ENCODE data around the gene ADAMTS17.

The ADAMTS17 gene

DNA sequence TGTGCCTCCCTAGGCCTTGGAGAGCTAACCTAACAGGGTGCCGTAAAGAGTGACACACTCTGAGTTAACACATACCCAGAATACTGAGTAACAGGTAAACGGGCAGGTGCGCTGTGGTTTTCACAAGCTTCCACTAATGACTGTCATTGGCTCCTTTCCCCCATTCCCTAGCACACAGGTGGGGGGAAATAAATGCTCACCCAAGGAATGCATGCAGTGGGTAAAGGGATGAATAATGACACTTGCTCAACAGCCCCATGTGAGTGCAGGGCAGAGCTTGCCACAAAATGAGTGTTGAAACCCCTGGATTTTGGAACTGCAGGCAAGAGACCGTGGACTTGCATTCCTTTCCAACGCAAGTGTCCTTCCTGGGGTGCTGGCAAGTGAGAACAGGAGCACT is 57.6 kb downstream of the ADAMTS17 start:
- H3K4me1 ChIP-seq (ENCODE audit: control insufficient read depth, insufficient read depth, low read length), result no peaks in the 10 kb centered on the region
- H3K4me3 ChIP-seq (ENCODE audit: low read length), result no peak overlapping the region
- H3K27me3 ChIP-seq (ENCODE audit: control insufficient read depth, insufficient read depth, low read length), result no peaks in the 10 kb centered on the region
- no peak overlapping the region for H3K9ac ChIP-seq (ENCODE audit: low read depth, low read length)
- H3K9me3 ChIP-seq (replicated peaks; ENCODE audit: low read length), result no peaks in the 10 kb centered on the region
- no peaks in the 10 kb centered on the region for H3K36me3 ChIP-seq (ENCODE audit: insufficient read depth, low read length)
- no peak overlapping the region for H3K4me2 ChIP-seq (ENCODE audit: low read length)

DNA sequence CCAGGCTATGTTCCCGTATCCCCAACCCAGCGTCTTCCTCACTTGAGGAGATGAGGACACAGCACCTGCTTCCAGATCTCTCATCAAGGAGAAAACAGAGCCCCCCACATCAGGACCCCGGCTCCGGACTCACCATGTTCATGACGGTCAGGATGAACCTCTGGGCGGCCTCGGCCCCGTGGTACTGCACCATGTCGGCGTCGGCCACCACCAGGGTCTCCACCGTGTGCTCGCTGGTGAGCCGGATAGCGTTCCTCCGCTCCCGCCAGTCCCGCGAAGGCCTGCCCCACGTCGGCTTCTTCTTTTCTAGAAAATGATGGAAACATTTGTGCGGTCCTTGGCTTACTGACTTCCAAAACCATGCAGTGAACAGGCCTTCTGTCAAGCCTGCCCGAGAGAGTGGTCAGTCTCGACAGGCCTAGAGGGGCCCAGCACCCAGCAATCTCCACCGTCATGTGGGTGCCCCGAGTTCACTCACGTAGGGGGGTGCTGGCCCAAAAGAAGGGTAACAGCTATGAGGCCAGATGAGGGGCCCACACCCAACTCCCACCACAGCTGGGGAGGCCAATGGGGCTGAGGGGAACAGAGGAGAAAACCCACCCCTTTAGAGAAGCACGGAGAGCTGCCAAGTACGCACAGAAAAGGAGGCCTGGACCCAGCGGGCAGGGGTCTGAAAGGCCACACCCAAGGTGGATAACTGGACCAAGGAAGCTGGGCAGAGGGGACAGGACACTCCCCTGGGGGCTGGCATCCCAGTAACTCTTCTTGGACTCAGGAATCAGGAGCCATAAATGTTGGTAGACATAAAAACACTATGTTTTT is 60.5 kb downstream of the ADAMTS17 start:
- Histone ChIP-seq H3K4me2 (ENCODE audit: low read length) (no peak overlapping the region), H3K4me3 (ENCODE audit: low read length) (no peak overlapping the region), H3K9me3 (replicated peaks; ENCODE audit: low read length) (no peaks in the 10 kb centered on the region), H3K9ac (ENCODE audit: low read depth, low read length) (no peak overlapping the region), H3K4me1 (ENCODE audit: control insufficient read depth, insufficient read depth, low read length) (no peaks in the 10 kb centered on the region), H3K36me3 (ENCODE audit: insufficient read depth, low read length) (no peaks in the 10 kb centered on the region), H3K27me3 (ENCODE audit: control insufficient read depth, insufficient read depth, low read length) (no peaks in the 10 kb centered on the region)

DNA sequence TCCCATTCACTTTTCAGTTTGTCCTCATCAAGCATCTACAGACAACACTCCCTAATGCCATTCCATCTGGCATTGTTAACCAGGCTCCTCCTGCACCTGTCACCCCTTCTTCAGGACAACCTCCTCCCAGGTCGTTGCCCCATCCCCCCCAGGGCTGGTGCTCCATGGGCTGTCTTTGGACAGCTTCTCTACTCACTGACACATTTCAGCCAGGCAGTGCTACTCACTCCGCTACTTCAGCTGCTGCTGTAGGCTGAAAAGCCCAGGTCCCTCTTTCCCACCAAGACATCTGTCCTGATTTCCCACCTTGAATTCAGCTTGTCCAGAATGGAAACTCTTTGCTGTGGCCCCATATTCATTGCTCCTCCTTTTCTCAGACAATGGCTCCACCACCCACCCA is 61.9 kb downstream of the ADAMTS17 start:
- H3K4me2 ChIP-seq (ENCODE audit: low read length), result no peak overlapping the region
- no peak overlapping the region for H3K4me3 ChIP-seq (ENCODE audit: low read length)
- no peaks in the 10 kb centered on the region for H3K36me3 ChIP-seq (ENCODE audit: insufficient read depth, low read length)
- no peak overlapping the region for H3K9ac ChIP-seq (ENCODE audit: low read depth, low read length)
- H3K9me3 ChIP-seq (replicated peaks; ENCODE audit: low read length), result no peaks in the 10 kb centered on the region
- no peaks in the 10 kb centered on the region for H3K4me1 ChIP-seq (ENCODE audit: control insufficient read depth, insufficient read depth, low read length)
- H3K27me3 ChIP-seq (ENCODE audit: control insufficient read depth, insufficient read depth, low read length), result no peaks in the 10 kb centered on the region

DNA sequence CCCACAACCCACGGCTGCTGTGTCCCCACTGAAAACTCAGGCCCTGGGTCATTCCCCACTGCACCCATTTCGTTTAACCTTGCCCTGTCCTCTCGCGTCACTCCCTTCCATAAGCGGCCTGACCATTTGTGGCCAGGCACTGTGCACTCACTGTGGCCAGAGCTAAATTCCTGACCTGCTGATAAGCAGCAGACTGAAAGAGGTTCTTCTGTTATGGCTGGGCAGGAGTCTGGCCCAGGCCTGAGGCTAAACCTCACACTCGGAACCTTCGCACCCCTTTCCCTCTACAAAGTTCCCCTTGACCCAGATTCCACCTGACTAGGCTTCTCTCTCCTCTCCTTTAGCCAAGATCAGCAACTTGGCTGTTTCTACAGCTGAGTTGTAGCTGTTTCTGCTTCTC is 62.3 kb downstream of the ADAMTS17 start:
- H3K36me3 ChIP-seq (ENCODE audit: insufficient read depth, low read length), result no peaks in the 10 kb centered on the region
- H3K9me3 ChIP-seq (replicated peaks; ENCODE audit: low read length), result no peaks in the 10 kb centered on the region
- no peaks in the 10 kb centered on the region for H3K4me1 ChIP-seq (ENCODE audit: control insufficient read depth, insufficient read depth, low read length)
- H3K4me2 ChIP-seq (ENCODE audit: low read length), result no peak overlapping the region
- no peaks in the 10 kb centered on the region for H3K27me3 ChIP-seq (ENCODE audit: control insufficient read depth, insufficient read depth, low read length)
- H3K4me3 ChIP-seq (ENCODE audit: low read length), result no peak overlapping the region
- H3K9ac ChIP-seq (ENCODE audit: low read depth, low read length), result no peak overlapping the region

GRCh38 chr15:100278596-100279380 is 63.0 kb downstream of the ADAMTS17 start:
- H3K9ac ChIP-seq (ENCODE audit: low read depth, low read length), result no peak overlapping the region
- H3K9me3 ChIP-seq (replicated peaks; ENCODE audit: low read length), result no peaks in the 10 kb centered on the region
- no peak overlapping the region for H3K4me3 ChIP-seq (ENCODE audit: low read length)
- no peak overlapping the region for H3K4me2 ChIP-seq (ENCODE audit: low read length)
- no peaks in the 10 kb centered on the region for H3K4me1 ChIP-seq (ENCODE audit: control insufficient read depth, insufficient read depth, low read length)
- no peaks in the 10 kb centered on the region for H3K27me3 ChIP-seq (ENCODE audit: control insufficient read depth, insufficient read depth, low read length)
- no peaks in the 10 kb centered on the region for H3K36me3 ChIP-seq (ENCODE audit: insufficient read depth, low read length)

DNA sequence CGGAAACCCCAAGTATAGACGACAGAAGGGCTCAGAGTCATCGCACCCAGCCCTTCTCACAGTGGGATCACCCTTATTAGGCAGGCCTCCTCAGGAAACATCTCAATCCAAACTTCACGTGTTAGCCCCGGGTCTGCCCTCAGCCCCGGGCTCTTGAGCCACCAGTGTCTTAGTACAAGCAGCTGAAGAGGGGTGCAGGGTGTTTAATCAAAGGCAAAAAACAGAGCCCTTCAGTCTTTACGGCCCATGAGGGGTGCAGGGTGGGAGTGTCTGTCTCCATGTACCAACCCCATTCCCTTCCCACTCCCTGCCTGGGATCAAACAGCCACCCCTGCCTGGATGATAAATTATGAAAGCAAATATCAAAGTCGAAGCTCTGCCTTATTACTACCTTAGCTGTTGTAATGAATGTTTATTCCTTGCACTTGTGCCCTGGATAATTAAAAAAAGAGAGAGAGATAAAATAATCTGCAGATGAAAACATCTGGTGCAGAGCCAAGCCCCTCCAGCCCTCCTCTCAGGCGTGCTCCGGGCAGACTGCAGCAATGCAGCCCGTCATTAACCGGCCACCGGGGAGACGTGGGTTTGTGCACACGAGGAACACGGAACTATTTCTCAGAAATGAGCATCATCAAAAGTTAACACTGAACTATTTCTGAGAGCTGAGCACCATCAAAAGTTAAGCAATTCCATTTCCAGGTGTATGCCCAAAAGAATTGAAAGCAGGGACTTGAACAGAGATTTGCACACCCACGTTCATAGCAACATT is 64.5 kb downstream of the ADAMTS17 start:
- no peak overlapping the region for H3K4me2 ChIP-seq (ENCODE audit: low read length)
- no peak overlapping the region for H3K4me3 ChIP-seq (ENCODE audit: low read length)
- no peaks in the 10 kb centered on the region for H3K27me3 ChIP-seq (ENCODE audit: control insufficient read depth, insufficient read depth, low read length)
- no peaks in the 10 kb centered on the region for H3K9me3 ChIP-seq (replicated peaks; ENCODE audit: low read length)
- no peak overlapping the region for H3K9ac ChIP-seq (ENCODE audit: low read depth, low read length)
- no peaks in the 10 kb centered on the region for H3K36me3 ChIP-seq (ENCODE audit: insufficient read depth, low read length)
- no peaks in the 10 kb centered on the region for H3K4me1 ChIP-seq (ENCODE audit: control insufficient read depth, insufficient read depth, low read length)

DNA sequence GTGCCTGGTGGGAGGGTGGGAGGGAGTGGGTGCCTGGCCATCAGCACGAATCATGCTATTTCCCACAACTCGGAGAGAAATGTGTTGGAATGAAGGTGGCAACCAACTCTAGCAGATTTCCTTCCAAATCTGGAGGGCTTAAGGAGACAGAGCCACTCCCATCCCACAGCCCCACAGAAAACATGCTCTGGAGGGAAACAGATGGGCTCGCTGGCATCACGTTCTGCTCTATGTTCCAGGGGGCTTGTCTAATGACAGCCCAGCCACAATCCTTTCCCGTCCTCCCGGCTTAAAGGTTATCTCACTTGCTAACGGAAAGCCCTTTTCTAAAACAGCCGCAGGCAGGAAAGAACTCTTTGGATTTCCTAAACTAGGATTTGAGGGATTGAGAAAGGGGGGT is 65.3 kb downstream of the ADAMTS17 start:
- no peaks in the 10 kb centered on the region for H3K36me3 ChIP-seq (ENCODE audit: insufficient read depth, low read length)
- H3K9me3 ChIP-seq (replicated peaks; ENCODE audit: low read length), result no peaks in the 10 kb centered on the region
- no peak overlapping the region for H3K4me2 ChIP-seq (ENCODE audit: low read length)
- no peaks in the 10 kb centered on the region for H3K27me3 ChIP-seq (ENCODE audit: control insufficient read depth, insufficient read depth, low read length)
- H3K9ac ChIP-seq (ENCODE audit: low read depth, low read length), result no peak overlapping the region
- no peak overlapping the region for H3K4me3 ChIP-seq (ENCODE audit: low read length)
- no peaks in the 10 kb centered on the region for H3K4me1 ChIP-seq (ENCODE audit: control insufficient read depth, insufficient read depth, low read length)

GRCh38 chr15:100275641-100276040 is 66.1 kb downstream of the ADAMTS17 start:
- Histone ChIP-seq H3K4me3 (ENCODE audit: low read length) (no peak overlapping the region), H3K4me1 (ENCODE audit: control insufficient read depth, insufficient read depth, low read length) (no peaks in the 10 kb centered on the region), H3K9ac (ENCODE audit: low read depth, low read length) (no peak overlapping the region), H3K36me3 (ENCODE audit: insufficient read depth, low read length) (no peaks in the 10 kb centered on the region), H3K27me3 (ENCODE audit: control insufficient read depth, insufficient read depth, low read length) (no peaks in the 10 kb centered on the region), H3K9me3 (replicated peaks; ENCODE audit: low read length) (no peaks in the 10 kb centered on the region), H3K4me2 (ENCODE audit: low read length) (no peak overlapping the region)

- no peaks in the 10 kb centered on the region for H3K9me3 ChIP-seq (replicated peaks; ENCODE audit: low read length)
- no peaks in the 10 kb centered on the region for H3K4me1 ChIP-seq (ENCODE audit: control insufficient read depth, insufficient read depth, low read length)
- no peaks in the 10 kb centered on the region for H3K36me3 ChIP-seq (ENCODE audit: insufficient read depth, low read length)
- no peak overlapping the region for H3K4me2 ChIP-seq (ENCODE audit: low read length)
- H3K27me3 ChIP-seq (ENCODE audit: control insufficient read depth, insufficient read depth, low read length), result no peaks in the 10 kb centered on the region
- H3K9ac ChIP-seq (ENCODE audit: low read depth, low read length), result no peak overlapping the region
- H3K4me3 ChIP-seq (ENCODE audit: low read length), result no peak overlapping the region
Measured at GRCh38 chr15:100269831-100270230, 71.9 kb downstream of the ADAMTS17 start.

DNA sequence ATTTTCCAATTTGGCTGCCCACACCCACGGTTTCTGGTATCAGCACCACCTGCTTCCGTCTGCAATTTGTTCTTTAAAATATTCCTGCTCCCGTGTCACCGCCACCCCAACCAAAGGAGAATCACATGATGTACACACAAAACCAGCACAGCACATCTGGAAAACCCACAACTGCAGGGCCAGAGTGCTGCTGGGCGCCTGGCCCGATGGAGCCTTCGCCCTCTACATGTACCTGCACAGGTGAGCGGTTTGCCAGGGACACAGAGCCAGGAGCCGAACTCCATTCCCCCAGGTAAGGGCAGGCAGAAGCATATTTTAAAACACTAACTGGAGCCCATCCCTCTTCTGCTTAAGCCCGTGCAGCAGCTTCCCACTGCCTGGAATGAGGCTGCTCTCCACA is 75.6 kb downstream of the ADAMTS17 start:
- no peaks in the 10 kb centered on the region for H3K27me3 ChIP-seq (ENCODE audit: control insufficient read depth, insufficient read depth, low read length)
- no peaks in the 10 kb centered on the region for H3K36me3 ChIP-seq (ENCODE audit: insufficient read depth, low read length)
- H3K4me1 ChIP-seq (ENCODE audit: control insufficient read depth, insufficient read depth, low read length), result no peaks in the 10 kb centered on the region
- no peaks in the 10 kb centered on the region for H3K9me3 ChIP-seq (replicated peaks; ENCODE audit: low read length)
- no peak overlapping the region for H3K4me3 ChIP-seq (ENCODE audit: low read length)
- no peak overlapping the region for H3K9ac ChIP-seq (ENCODE audit: low read depth, low read length)
- H3K4me2 ChIP-seq (ENCODE audit: low read length), result no peak overlapping the region

DNA sequence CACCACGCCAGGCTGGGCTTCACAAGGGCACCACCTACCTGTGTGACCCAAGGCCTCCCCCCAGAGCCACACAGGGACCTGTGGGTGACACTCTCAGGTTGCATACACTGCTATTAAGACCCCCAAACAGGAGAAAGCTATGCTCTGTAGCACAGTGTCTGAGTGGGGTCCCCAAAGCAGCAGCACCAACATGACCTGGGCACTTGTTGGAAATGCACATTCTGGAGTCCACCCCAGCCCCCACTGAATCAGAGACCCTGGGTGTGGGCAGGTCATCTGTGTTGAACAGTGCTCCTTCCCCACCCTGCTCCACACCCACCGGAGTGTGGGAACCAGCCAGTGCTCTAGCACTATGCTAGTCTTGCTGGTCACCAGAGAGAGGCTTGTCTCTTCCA is 76.1 kb downstream of the ADAMTS17 start:
- Histone ChIP-seq H3K4me3 (ENCODE audit: low read length) (no peak overlapping the region), H3K9me3 (replicated peaks; ENCODE audit: low read length) (no peaks in the 10 kb centered on the region), H3K4me2 (ENCODE audit: low read length) (no peak overlapping the region), H3K36me3 (ENCODE audit: insufficient read depth, low read length) (no peaks in the 10 kb centered on the region), H3K9ac (ENCODE audit: low read depth, low read length) (no peak overlapping the region), H3K4me1 (ENCODE audit: control insufficient read depth, insufficient read depth, low read length) (no peaks in the 10 kb centered on the region), H3K27me3 (ENCODE audit: control insufficient read depth, insufficient read depth, low read length) (no peaks in the 10 kb centered on the region)

All from skeletal muscle satellite cell (primary cell).